Measurements from ENCODE around the gene NR0B2. TPM values are rescaled to one million over a fixed set of nuclear protein-coding genes. Genes with fewer than 3 reads are reported as not detected.

Gene NR0B2
- total and polyA plus RNA-seq, 2 of the 13 experiments (the other 11 are each of a cell fraction or from before 2014, with no cell fraction given) = 72.5 to 133 TPM

GRCh38 chr1:26889551-26890466, 24.0 kb downstream of the NR0B2 start, which contains the start of gene GPN2 (continued):
- TF ChIP-seq ARID5B (CRISPR knock-in tag; IDR thresholded peaks at IDR 0.05) (peak; percentile 28; the same call in 1 of the 2 replicates), ZFP90 (CRISPR knock-in tag; IDR thresholded peaks at IDR 0.05; ENCODE audit: borderline replicate concordance) (peak; percentile 43; the same call in 1 of the 2 replicates), ZNF12 (CRISPR knock-in tag; IDR thresholded peaks at IDR 0.05) (peak; percentile 87), ZNF460 (CRISPR knock-in tag; IDR thresholded peaks at IDR 0.05; ENCODE audit: borderline replicate concordance) (no peak; the same call in 1 of the 2 replicates), ZSCAN31 (CRISPR knock-in tag; IDR thresholded peaks at IDR 0.05; ENCODE audit: low read depth) (peak; percentile 92), RCOR2 (CRISPR knock-in tag; IDR thresholded peaks at IDR 0.05) (no peak), HMGXB4 (CRISPR knock-in tag; IDR thresholded peaks at IDR 0.05; ENCODE audit: borderline replicate concordance in 1 of 2, low read depth in 1 of 2) (peak; percentile 71 to 96; a peak in 3 of 4 replicates), ZGPAT (CRISPR knock-in tag; IDR thresholded peaks at IDR 0.05) (peak; percentile 92), SIX4 (CRISPR knock-in tag; IDR thresholded peaks at IDR 0.05) (no peak), DPF2 (CRISPR knock-in tag; IDR thresholded peaks at IDR 0.05; ENCODE audit: borderline replicate concordance, low read depth) (no peak), THRA (CRISPR knock-in tag; IDR thresholded peaks at IDR 0.05; ENCODE audit: borderline replicate concordance) (no peak), NFE2L1 (CRISPR knock-in tag; IDR thresholded peaks at IDR 0.05; ENCODE audit: borderline replicate concordance) (no peak), ZNF512 (CRISPR knock-in tag; IDR thresholded peaks at IDR 0.05) (no peak)
- TF ChIP-seq, protein P1, sequence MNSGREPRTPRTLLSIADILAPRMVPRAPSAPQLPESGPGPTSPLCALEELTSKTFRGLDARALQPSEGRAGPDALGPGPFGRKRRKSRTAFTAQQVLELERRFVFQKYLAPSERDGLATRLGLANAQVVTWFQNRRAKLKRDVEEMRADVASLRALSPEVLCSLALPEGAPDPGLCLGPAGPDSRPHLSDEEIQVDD (CRISPR knock-in tag; IDR thresholded peaks at IDR 0.05; ENCODE audit: borderline replicate concordance) = peak; percentile 88

Measured in HepG2 (cell line).